ENCODE results near the gene CASP1. TPM values are rescaled to one million over a fixed set of nuclear protein-coding genes. Genes with fewer than 3 reads are reported as not detected.

Gene CASP1
- total and polyA plus RNA-seq, 10 of the 15 experiments (the other 5 are each of a cell fraction or from before 2014, with no cell fraction given) = 9.0 to 39.7 (median 17.6) TPM

DNA sequence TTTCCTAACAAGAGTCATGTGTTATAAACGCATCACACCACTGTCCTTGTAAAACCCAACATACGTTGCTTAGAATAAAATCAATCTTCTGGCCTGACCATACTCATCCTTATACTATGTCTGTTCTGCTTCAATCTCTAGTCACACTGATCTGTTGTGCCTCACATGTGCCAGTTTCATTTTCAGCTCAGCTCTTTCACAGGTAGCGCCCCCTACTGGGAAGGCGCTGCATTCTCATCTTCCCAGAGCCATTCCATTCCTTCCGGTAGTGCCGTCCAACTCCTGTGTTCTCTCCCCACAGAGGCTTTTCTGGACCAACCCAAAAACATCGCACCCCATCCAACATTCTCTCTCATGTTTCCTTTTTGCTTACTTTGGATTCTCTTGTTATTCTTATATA is 34.1 kb downstream of the CASP1 start (continued):
- TF ChIP-seq, protein P1, sequence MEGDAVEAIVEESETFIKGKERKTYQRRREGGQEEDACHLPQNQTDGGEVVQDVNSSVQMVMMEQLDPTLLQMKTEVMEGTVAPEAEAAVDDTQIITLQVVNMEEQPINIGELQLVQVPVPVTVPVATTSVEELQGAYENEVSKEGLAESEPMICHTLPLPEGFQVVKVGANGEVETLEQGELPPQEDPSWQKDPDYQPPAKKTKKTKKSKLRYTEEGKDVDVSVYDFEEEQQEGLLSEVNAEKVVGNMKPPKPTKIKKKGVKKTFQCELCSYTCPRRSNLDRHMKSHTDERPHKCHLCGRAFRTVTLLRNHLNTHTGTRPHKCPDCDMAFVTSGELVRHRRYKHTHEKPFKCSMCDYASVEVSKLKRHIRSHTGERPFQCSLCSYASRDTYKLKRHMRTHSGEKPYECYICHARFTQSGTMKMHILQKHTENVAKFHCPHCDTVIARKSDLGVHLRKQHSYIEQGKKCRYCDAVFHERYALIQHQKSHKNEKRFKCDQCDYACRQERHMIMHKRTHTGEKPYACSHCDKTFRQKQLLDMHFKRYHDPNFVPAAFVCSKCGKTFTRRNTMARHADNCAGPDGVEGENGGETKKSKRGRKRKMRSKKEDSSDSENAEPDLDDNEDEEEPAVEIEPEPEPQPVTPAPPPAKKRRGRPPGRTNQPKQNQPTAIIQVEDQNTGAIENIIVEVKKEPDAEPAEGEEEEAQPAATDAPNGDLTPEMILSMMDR (IDR thresholded peaks at IDR 0.05 in 2 of 3, conservative IDR thresholded peaks at IDR 0.05 in 1 of 3; ENCODE audit: control insufficient read depth in 2 of 3, extremely low read depth in 1 of 3, insufficient read depth in 1 of 3, low read depth in 3 of 3, low read length in 3 of 3) = peak; percentile 73 to 92 (median 91)

DNA sequence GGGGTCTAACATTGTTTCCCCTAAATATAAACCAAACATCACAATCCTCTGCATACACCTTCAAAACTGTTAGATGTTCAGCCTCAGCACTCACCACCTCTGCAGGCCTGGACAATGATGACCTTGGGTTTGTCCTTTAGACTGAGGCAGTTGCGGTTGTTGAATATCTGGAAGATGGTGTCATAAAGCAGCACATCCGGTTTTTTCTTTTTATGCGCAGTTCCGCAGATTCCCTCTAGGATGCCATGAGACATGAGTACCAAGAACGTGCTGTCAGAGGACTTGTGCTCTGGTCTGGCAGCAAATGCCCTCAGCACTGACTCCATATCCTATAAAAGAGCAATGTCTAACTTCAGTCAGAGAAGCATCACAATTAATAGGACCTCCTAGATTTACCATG is 34.8 kb downstream of the CASP1 start:
- ChIA-PET SMC1A (ENCODE audit: uncharacterized antibody, unreplicated experiment) (interaction anchor here (1.0 kb wide), 1 partner anchor 32 kb away, joined by 4 read pairs; the partner anchor contains the start of gene CASP4), CTCF (interaction anchor here (0.9 to 2.0 kb wide), 7 partner anchors 8 to 144 kb away, joined by 3 to 14 read pairs (median 3); partner anchors contain the start of gene CASP1), RAD21 (ENCODE audit: unreplicated experiment) (interaction anchor here (1.0 kb wide), 1 partner anchor 177 kb away, joined by 3 read pairs; no protein-coding TSS in a partner anchor), POLR2A (no interaction called here)
- Histone ChIP-seq H3K4me1 (ENCODE audit: control insufficient read depth, insufficient read depth, low read length) (no peaks in the 10 kb centered on the region), H4K20me1 (ENCODE audit: control insufficient read depth, insufficient read depth) (no peaks in the 10 kb centered on the region), H3K4me3 (no peak overlapping the region), H2AFZ (ENCODE audit: control insufficient read depth, low read depth, low read length) (no peak overlapping the region), H3K9ac (ENCODE audit: control insufficient read depth, insufficient read depth, low read length) (no peak overlapping the region), H3K27me3 (replicated peaks in 1 of 2; ENCODE audit: control insufficient read depth in 2 of 2, insufficient read depth in 2 of 2, low read length in 1 of 2) (no peaks in the 10 kb centered on the region), H3K27ac (ENCODE audit: control insufficient read depth, insufficient read depth) (no peak overlapping the region), H3K9me3 (replicated peaks; ENCODE audit: control insufficient read depth, insufficient read depth, low read length) (no peaks in the 10 kb centered on the region), H3K79me2 (ENCODE audit: control insufficient read depth, insufficient read depth, low read length) (no peaks in the 10 kb centered on the region), H3K36me3 (ENCODE audit: control insufficient read depth in 2 of 2, insufficient read depth in 2 of 2, low read length in 1 of 2) (no peaks in the 10 kb centered on the region), H3K4me2 (ENCODE audit: control insufficient read depth, insufficient read depth) (no peak overlapping the region)
- no peak for TF ChIP-seq HCFC1 (IDR thresholded peaks at IDR 0.05; ENCODE audit: low read length)
- no peak for TF ChIP-seq TCF7 (IDR thresholded peaks at IDR 0.05; ENCODE audit: borderline replicate concordance)
- no peak for TF ChIP-seq CEBPB (IDR thresholded peaks at IDR 0.05; ENCODE audit: borderline replicate concordance in 1 of 2, low read depth in 2 of 2, low read length in 2 of 2)
- no peak for TF ChIP-seq SMAD1 (IDR thresholded peaks at IDR 0.05; ENCODE audit: low read depth, partially characterized antibody)
- TF ChIP-seq IRF4 (IDR thresholded peaks at IDR 0.05; ENCODE audit: low read depth, low read length) = no peak
- TF ChIP-seq PAX8 (IDR thresholded peaks at IDR 0.05) = no peak
- no peak for TF ChIP-seq BCL11A (IDR thresholded peaks at IDR 0.05; ENCODE audit: low read depth, low read length)
- no peak for TF ChIP-seq HDAC6 (IDR thresholded peaks at IDR 0.05; ENCODE audit: unreplicated experiment)
- no peak for TF ChIP-seq IKZF1 (conservative IDR thresholded peaks at IDR 0.05)
- no peak for TF ChIP-seq SP1 (IDR thresholded peaks at IDR 0.05; ENCODE audit: low read depth, low read length)
- no peak for TF ChIP-seq SREBF2 (IDR thresholded peaks at IDR 0.05; ENCODE audit: low read length)
- no peak for TF ChIP-seq TCF3 (IDR thresholded peaks at IDR 0.05; ENCODE audit: borderline replicate concordance, insufficient read depth, low read depth, low read length)
- TF ChIP-seq SUZ12 (IDR thresholded peaks at IDR 0.05; ENCODE audit: unreplicated experiment) = no peak
- TF ChIP-seq FOXM1 (IDR thresholded peaks at IDR 0.05; ENCODE audit: low read depth, low read length) = no peak
- TF ChIP-seq TBL1XR1 (IDR thresholded peaks at IDR 0.05; ENCODE audit: low read depth, low read length) = no peak
- TF ChIP-seq BMI1 (IDR thresholded peaks at IDR 0.05; ENCODE audit: borderline replicate concordance) = no peak
- no peak for TF ChIP-seq CHD1 (IDR thresholded peaks at IDR 0.05; ENCODE audit: low read depth, low read length)
- TF ChIP-seq FOS (IDR thresholded peaks at IDR 0.05; ENCODE audit: borderline replicate concordance, extremely low read depth, insufficient read length) = no peak
- TF ChIP-seq ZZZ3 (IDR thresholded peaks at IDR 0.05; ENCODE audit: control insufficient read depth, insufficient read length, low read depth) = no peak
- FAIRE-seq = no peak
- intact Hi-C loops (cut with micrococcal nuclease; ENCODE audit: unreplicated experiment) (loop anchor here (5.0 kb wide), 1 partner anchor 53 kb away; no protein-coding TSS in a partner anchor), in situ Hi-C loops (cut with MboI) (loop anchor here (10.0 kb wide), 1 partner anchor 385 kb away; no protein-coding TSS in a partner anchor)
- DNase-seq (ENCODE audit: low read depth, low spot score) = no peak
- 93% methylated on average over 5 of the region's 5 CpGs for WGBS (ENCODE audit: insufficient coverage, insufficient replicate concordance, low lambda C conversion rate, missing lambda C conversion rate)
- peak; percentile 72 for ATAC-seq
- BruUV-seq (replicated peaks) = no TSS peak
